ENCODE data around the gene MGAT3. TPM values are rescaled to one million over a fixed set of nuclear protein-coding genes. Genes with fewer than 3 reads are reported as not detected.

The MGAT3 gene
- total and polyA plus RNA-seq, 2 of the 13 experiments (the other 11 are each of a cell fraction or from before 2014, with no cell fraction given), result 0.11 to 0.15 TPM

GRCh38 chr22:39528681-39529486, 72.1 kb downstream of the MGAT3 start (continued):
- TF ChIP-seq ZNF614 (CRISPR knock-in tag; IDR thresholded peaks at IDR 0.05; ENCODE audit: borderline replicate concordance) (peak; percentile 89; the same call in 1 of the 2 replicates), STAG1 (CRISPR knock-in tag; IDR thresholded peaks at IDR 0.05) (peak; percentile 95), ZMYM3 (CRISPR knock-in tag; IDR thresholded peaks at IDR 0.05) (peak; percentile 80; the same call in 1 of the 2 replicates), NRL (CRISPR knock-in tag; IDR thresholded peaks at IDR 0.05; ENCODE audit: borderline replicate concordance) (peak; percentile 43; the same call in 1 of the 2 replicates), ZNF225 (CRISPR knock-in tag; IDR thresholded peaks at IDR 0.05) (peak; percentile 76; the same call in 1 of the 2 replicates), RBM39 (IDR thresholded peaks at IDR 0.05; ENCODE audit: low read depth, low read length, poor library complexity, severe bottlenecking) (peak; percentile 99), ZZZ3 (CRISPR knock-in tag; IDR thresholded peaks at IDR 0.05; ENCODE audit: borderline replicate concordance) (0 out of 2 replicates have a peak, but pooled peaks have one; percentile 47), ZNF350 (CRISPR knock-in tag; IDR thresholded peaks at IDR 0.05; ENCODE audit: borderline replicate concordance, low read depth) (peak; percentile 87), ZNF280D (CRISPR knock-in tag; IDR thresholded peaks at IDR 0.05) (0 out of 2 replicates have a peak, but pooled peaks have one; percentile 11), ZNF766 (CRISPR knock-in tag; IDR thresholded peaks at IDR 0.05; ENCODE audit: borderline replicate concordance) (peak; percentile 75; the same call in 1 of the 2 replicates), CERS6 (CRISPR knock-in tag; IDR thresholded peaks at IDR 0.05) (no peak), SALL2 (CRISPR knock-in tag; IDR thresholded peaks at IDR 0.05) (peak; percentile 76; the same call in 1 of the 2 replicates)
- TF ChIP-seq, protein P1, sequence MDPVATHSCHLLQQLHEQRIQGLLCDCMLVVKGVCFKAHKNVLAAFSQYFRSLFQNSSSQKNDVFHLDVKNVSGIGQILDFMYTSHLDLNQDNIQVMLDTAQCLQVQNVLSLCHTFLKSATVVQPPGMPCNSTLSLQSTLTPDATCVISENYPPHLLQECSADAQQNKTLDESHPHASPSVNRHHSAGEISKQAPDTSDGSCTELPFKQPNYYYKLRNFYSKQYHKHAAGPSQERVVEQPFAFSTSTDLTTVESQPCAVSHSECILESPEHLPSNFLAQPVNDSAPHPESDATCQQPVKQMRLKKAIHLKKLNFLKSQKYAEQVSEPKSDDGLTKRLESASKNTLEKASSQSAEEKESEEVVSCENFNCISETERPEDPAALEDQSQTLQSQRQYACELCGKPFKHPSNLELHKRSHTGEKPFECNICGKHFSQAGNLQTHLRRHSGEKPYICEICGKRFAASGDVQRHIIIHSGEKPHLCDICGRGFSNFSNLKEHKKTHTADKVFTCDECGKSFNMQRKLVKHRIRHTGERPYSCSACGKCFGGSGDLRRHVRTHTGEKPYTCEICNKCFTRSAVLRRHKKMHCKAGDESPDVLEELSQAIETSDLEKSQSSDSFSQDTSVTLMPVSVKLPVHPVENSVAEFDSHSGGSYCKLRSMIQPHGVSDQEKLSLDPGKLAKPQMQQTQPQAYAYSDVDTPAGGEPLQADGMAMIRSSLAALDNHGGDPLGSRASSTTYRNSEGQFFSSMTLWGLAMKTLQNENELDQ (CRISPR knock-in tag; IDR thresholded peaks at IDR 0.05; ENCODE audit: borderline replicate concordance), result 0 out of 2 replicates have a peak, but pooled peaks have one; percentile 68
- TF ChIP-seq, protein P2, sequence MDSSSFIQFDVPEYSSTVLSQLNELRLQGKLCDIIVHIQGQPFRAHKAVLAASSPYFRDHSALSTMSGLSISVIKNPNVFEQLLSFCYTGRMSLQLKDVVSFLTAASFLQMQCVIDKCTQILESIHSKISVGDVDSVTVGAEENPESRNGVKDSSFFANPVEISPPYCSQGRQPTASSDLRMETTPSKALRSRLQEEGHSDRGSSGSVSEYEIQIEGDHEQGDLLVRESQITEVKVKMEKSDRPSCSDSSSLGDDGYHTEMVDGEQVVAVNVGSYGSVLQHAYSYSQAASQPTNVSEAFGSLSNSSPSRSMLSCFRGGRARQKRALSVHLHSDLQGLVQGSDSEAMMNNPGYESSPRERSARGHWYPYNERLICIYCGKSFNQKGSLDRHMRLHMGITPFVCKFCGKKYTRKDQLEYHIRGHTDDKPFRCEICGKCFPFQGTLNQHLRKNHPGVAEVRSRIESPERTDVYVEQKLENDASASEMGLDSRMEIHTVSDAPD (CRISPR knock-in tag; IDR thresholded peaks at IDR 0.05), result peak; percentile 55; the same call in 1 of the 2 replicates
- TF ChIP-seq, protein P3, sequence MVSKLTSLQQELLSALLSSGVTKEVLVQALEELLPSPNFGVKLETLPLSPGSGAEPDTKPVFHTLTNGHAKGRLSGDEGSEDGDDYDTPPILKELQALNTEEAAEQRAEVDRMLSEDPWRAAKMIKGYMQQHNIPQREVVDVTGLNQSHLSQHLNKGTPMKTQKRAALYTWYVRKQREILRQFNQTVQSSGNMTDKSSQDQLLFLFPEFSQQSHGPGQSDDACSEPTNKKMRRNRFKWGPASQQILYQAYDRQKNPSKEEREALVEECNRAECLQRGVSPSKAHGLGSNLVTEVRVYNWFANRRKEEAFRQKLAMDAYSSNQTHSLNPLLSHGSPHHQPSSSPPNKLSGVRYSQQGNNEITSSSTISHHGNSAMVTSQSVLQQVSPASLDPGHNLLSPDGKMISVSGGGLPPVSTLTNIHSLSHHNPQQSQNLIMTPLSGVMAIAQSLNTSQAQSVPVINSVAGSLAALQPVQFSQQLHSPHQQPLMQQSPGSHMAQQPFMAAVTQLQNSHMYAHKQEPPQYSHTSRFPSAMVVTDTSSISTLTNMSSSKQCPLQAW (CRISPR knock-in tag; IDR thresholded peaks at IDR 0.05), result peak; percentile 93
